Caco-2 (cell line): ENCODE data around the gene FOXC2. TPM values are rescaled to one million over a fixed set of nuclear protein-coding genes. Genes with fewer than 3 reads are reported as not detected.

ENCODE experiments used
- BruUV-seq: library from RNA; stranded (reverse); fragments of 400-500 nt; replicated peaks from 2 replicates; lab custom pipeline; 2021; lab: Mats Ljungman, UMichigan
- CTCF ChIA-PET: fragments of 300-600 bp; sonication (Branson Sonifier 250); formaldehyde crosslinking; loops from one replicate; lab custom pipeline; 2022; ENCODE audit warnings: antibody characterized with exemption; lab: Charles Lee
- POLR2A ChIA-PET: fragments of 300-600 bp; sonication (Branson Sonifier 250); formaldehyde crosslinking; loops from one replicate; lab custom pipeline; 2022; ENCODE audit warnings: antibody characterized with exemption; lab: Charles Lee
- DNase-seq, 2 experiments: peaks; one replicate each; pipeline versions ENCODE4 v3.0.0 to v3.0.0-alpha.2; 2020 to 2022
- H3K27me3 ChIP-seq: replicated peaks from 2 replicates; pipeline ENCODE4 v1.6.0; 2011; ENCODE audit warnings: low read length; ENCODE audit not compliant: control insufficient read depth, insufficient read depth
- H3K36me3 ChIP-seq: 2 replicates; pipeline ENCODE4 v1.5.1; 2011; ENCODE audit warnings: low read length; ENCODE audit not compliant: control insufficient read depth, insufficient read depth
- H3K4me1 ChIP-seq: fragments of 250-450 bp; sonication (Bioruptor Pico); 2 replicates; pipeline ENCODE4 v1.5.1; 2020; ENCODE audit warnings: mild to moderate bottlenecking
- H3K4me3 ChIP-seq: 2 replicates; pipeline ENCODE4 v1.5.1; 2011; ENCODE audit warnings: low read depth, mild to moderate bottlenecking, control low read depth, low read length
- H3K9me3 ChIP-seq: fragments of 250-450 bp; sonication (Bioruptor Pico); 2 replicates; pipeline ENCODE4 v1.5.1; 2020; ENCODE audit warnings: mild to moderate bottlenecking, moderate library complexity
- H3K27ac Mint-ChIP-seq: one replicate; pipeline ENCODE4 v1.8.0; 2022; ENCODE audit warnings: mixed read lengths; ENCODE audit not compliant: unreplicated experiment
- H3K27me3 Mint-ChIP-seq: one replicate; pipeline ENCODE4 v1.8.0; 2022; ENCODE audit warnings: mixed read lengths; ENCODE audit not compliant: insufficient read depth, unreplicated experiment
- H3K36me3 Mint-ChIP-seq: one replicate; pipeline ENCODE4 v1.8.0; 2022; ENCODE audit warnings: mild to moderate bottlenecking, mixed read lengths; ENCODE audit not compliant: insufficient read depth, unreplicated experiment
- H3K4me1 Mint-ChIP-seq: one replicate; pipeline ENCODE4 v1.8.0; 2022; ENCODE audit warnings: low read depth, mixed read lengths; ENCODE audit not compliant: unreplicated experiment
- H3K4me3 Mint-ChIP-seq: one replicate; pipeline ENCODE4 v1.8.0; 2022; ENCODE audit warnings: mild to moderate bottlenecking, moderate library complexity, mixed read lengths; ENCODE audit not compliant: unreplicated experiment
- H3K9me3 Mint-ChIP-seq: one replicate; pipeline ENCODE4 v1.8.0; 2022; ENCODE audit warnings: mixed read lengths; ENCODE audit not compliant: unreplicated experiment
- intact Hi-C: fragments of 100-400 bp; cut with micrococcal nuclease; formaldehyde crosslinking; loops from one replicate; pipeline ENCODE4 v1.10.0; 2022; ENCODE audit not compliant: unreplicated experiment
- total RNA-seq: library from RNA; stranded (reverse); gene quantifications from 2 replicates; pipeline ENCODE4 v1.2.3, GENCODE V29; 2022
- TF ChIP-seq, protein P1 (sequence below), 2 experiments: fragments of 200-600 bp in 1 of 2; IDR thresholded peaks; 1 replicate in 1 of 2; 2 replicates in 1 of 2; pipeline versions ENCODE4 v1.5.1 to v1.8.0; 2011 to 2022; ENCODE audit warnings: antibody characterized with exemption in 1 of 2, control low read depth in 1 of 2, inconsistent platforms in 1 of 2, low read depth in 1 of 2, low read length in 1 of 2, mild to moderate bottlenecking in 1 of 2, moderate library complexity in 1 of 2; ENCODE audit not compliant: insufficient read depth in 1 of 2, severe bottlenecking in 1 of 2, unreplicated experiment in 1 of 2

The FOXC2 gene
- total RNA-seq, 1 experiment from 2014 or later = not detected

GRCh38 chr16:86520317-86521210 is 46.1 kb upstream of the FOXC2 start:
- POLR2A ChIA-PET = interaction anchor here (0.6 kb wide), 1 partner anchor 447 kb away, joined by 10 read pairs; no protein-coding TSS in a partner anchor
- peaks cover 1% of the 10 kb centered on the region; the same call in 1 of the 2 replicates for H3K27me3 ChIP-seq
- no peak overlapping the region for H3K4me3 ChIP-seq
- Mint-ChIP-seq H3K27ac (no peak overlapping the region), H3K4me3 (no peak overlapping the region), H3K36me3 (no peaks in the 10 kb centered on the region), H3K27me3 (peaks cover 16% of the 10 kb centered on the region), H3K4me1 (no peaks in the 10 kb centered on the region), H3K9me3 (no peaks in the 10 kb centered on the region)
- no TSS peak for BruUV-seq
- H3K4me1 ChIP-seq = no peaks in the 10 kb centered on the region
- TF ChIP-seq, protein P1, sequence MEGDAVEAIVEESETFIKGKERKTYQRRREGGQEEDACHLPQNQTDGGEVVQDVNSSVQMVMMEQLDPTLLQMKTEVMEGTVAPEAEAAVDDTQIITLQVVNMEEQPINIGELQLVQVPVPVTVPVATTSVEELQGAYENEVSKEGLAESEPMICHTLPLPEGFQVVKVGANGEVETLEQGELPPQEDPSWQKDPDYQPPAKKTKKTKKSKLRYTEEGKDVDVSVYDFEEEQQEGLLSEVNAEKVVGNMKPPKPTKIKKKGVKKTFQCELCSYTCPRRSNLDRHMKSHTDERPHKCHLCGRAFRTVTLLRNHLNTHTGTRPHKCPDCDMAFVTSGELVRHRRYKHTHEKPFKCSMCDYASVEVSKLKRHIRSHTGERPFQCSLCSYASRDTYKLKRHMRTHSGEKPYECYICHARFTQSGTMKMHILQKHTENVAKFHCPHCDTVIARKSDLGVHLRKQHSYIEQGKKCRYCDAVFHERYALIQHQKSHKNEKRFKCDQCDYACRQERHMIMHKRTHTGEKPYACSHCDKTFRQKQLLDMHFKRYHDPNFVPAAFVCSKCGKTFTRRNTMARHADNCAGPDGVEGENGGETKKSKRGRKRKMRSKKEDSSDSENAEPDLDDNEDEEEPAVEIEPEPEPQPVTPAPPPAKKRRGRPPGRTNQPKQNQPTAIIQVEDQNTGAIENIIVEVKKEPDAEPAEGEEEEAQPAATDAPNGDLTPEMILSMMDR (IDR thresholded peaks at IDR 0.05; ENCODE audit: insufficient read depth in 1 of 2, low read depth in 1 of 2, low read length in 1 of 2, severe bottlenecking in 1 of 2, unreplicated experiment in 1 of 2) = no peak
- H3K36me3 ChIP-seq = no peaks in the 10 kb centered on the region
- H3K9me3 ChIP-seq = no peaks in the 10 kb centered on the region
- intact Hi-C loops = loop anchor here (1.0 kb wide), 1 partner anchor 447 kb away; no protein-coding TSS in a partner anchor
- CTCF ChIA-PET = interaction anchor here (0.9 to 2.1 kb wide), 2 partner anchors 180 to 448 kb away, joined by 3 to 5 read pairs; no protein-coding TSS in a partner anchor
- no peak for DNase-seq

GRCh38 chr16:86521236-86522197 is 45.1 kb upstream of the FOXC2 start:
- Mint-ChIP-seq H3K4me3 (no peak overlapping the region), H3K4me1 (no peaks in the 10 kb centered on the region), H3K9me3 (no peaks in the 10 kb centered on the region), H3K27ac (no peak overlapping the region), H3K27me3 (peaks cover 19% of the 10 kb centered on the region), H3K36me3 (no peaks in the 10 kb centered on the region)
- intact Hi-C loops = no loop called here
- Histone ChIP-seq H3K27me3 (peaks cover 1% of the 10 kb centered on the region; the same call in 1 of the 2 replicates), H3K36me3 (no peaks in the 10 kb centered on the region), H3K4me1 (no peaks in the 10 kb centered on the region), H3K9me3 (no peaks in the 10 kb centered on the region), H3K4me3 (no peak overlapping the region)
- CTCF ChIA-PET = interaction anchor here (0.9 to 2.1 kb wide), 2 partner anchors 181 to 449 kb away, joined by 3 to 5 read pairs; no protein-coding TSS in a partner anchor
- no peak for DNase-seq
- BruUV-seq = no TSS peak
- POLR2A ChIA-PET = interaction anchor here (0.6 kb wide), 1 partner anchor 448 kb away, joined by 10 read pairs; no protein-coding TSS in a partner anchor
- TF ChIP-seq, protein P1 (IDR thresholded peaks at IDR 0.05; ENCODE audit: insufficient read depth in 1 of 2, low read depth in 1 of 2, low read length in 1 of 2, severe bottlenecking in 1 of 2, unreplicated experiment in 1 of 2) = no peak
